ENCODE data around the gene BMPER.

BMPER gene

GRCh38 chr7:34091321-34091917 lies 186.1 kb downstream of the BMPER start:
- DNase-seq (ENCODE audit: low read depth, low spot score), result no peak

- DNase-seq (ENCODE audit: low read depth, low spot score), result no peak
Measured at GRCh38 chr7:34093276-34093675, 187.9 kb downstream of the BMPER start.

GRCh38 chr7:34096198-34096651 lies 190.9 kb downstream of the BMPER start:
- DNase-seq (ENCODE audit: low read depth, low spot score), result peak; percentile 63

GRCh38 chr7:34096777-34097176 lies 191.4 kb downstream of the BMPER start:
- no peak for DNase-seq (ENCODE audit: low read depth, low spot score)

GRCh38 chr7:34100661-34101060 lies 195.3 kb downstream of the BMPER start:
- no peak for DNase-seq (ENCODE audit: low read depth, low spot score)

GRCh38 chr7:34104115-34104514 lies 198.8 kb downstream of the BMPER start:
- no peak for DNase-seq (ENCODE audit: low read depth, low spot score)

- no peak for DNase-seq (ENCODE audit: low read depth, low spot score)
Measured at GRCh38 chr7:34104992-34105391, 199.7 kb downstream of the BMPER start.

GRCh38 chr7:34107276-34107675 lies 201.9 kb downstream of the BMPER start:
- DNase-seq (ENCODE audit: low read depth, low spot score), result no peak

GRCh38 chr7:34108165-34108564 lies 202.8 kb downstream of the BMPER start:
- no peak for DNase-seq (ENCODE audit: low read depth, low spot score)

- no peak for DNase-seq (ENCODE audit: low read depth, low spot score)
Measured at GRCh38 chr7:34109936-34110780, 204.8 kb downstream of the BMPER start.

GRCh38 chr7:34111031-34111430 lies 205.7 kb downstream of the BMPER start:
- DNase-seq (ENCODE audit: low read depth, low spot score), result no peak

GRCh38 chr7:34115503-34115902 lies 210.2 kb downstream of the BMPER start:
- DNase-seq (ENCODE audit: low read depth, low spot score), result no peak

GRCh38 chr7:34117573-34117972 lies 212.2 kb downstream of the BMPER start:
- DNase-seq (ENCODE audit: low read depth, low spot score), result no peak

GRCh38 chr7:34121366-34121765 lies 216.0 kb downstream of the BMPER start:
- no peak for DNase-seq (ENCODE audit: low read depth, low spot score)

- DNase-seq (ENCODE audit: low read depth, low spot score), result no peak
Measured at GRCh38 chr7:34123316-34123715, 218.0 kb downstream of the BMPER start.

GRCh38 chr7:34124765-34125164 lies 219.4 kb downstream of the BMPER start:
- DNase-seq (ENCODE audit: low read depth, low spot score), result no peak

- DNase-seq (ENCODE audit: low read depth, low spot score), result peak; percentile 43
Measured at GRCh38 chr7:34128762-34129161, 223.4 kb downstream of the BMPER start.

GRCh38 chr7:34130558-34131295 lies 225.4 kb downstream of the BMPER start:
- no peak for DNase-seq (ENCODE audit: low read depth, low spot score)

GRCh38 chr7:34131371-34131770 lies 226.0 kb downstream of the BMPER start:
- DNase-seq (ENCODE audit: low read depth, low spot score), result no peak

- DNase-seq (ENCODE audit: low read depth, low spot score), result no peak
Measured at GRCh38 chr7:34133356-34133982, 228.1 kb downstream of the BMPER start.

- DNase-seq (ENCODE audit: low read depth, low spot score), result no peak
Measured at GRCh38 chr7:34133983-34134782, 228.8 kb downstream of the BMPER start.
